ENCODE measurements around the gene ZCCHC7. TPM values are rescaled to one million over a fixed set of nuclear protein-coding genes. Genes with fewer than 3 reads are reported as not detected.
A peak's percentile ranks its signal among the peaks of the same experiment; 100 is the strongest.

Gene ZCCHC7
- total and polyA plus RNA-seq, 9 of the 15 experiments (the other 6 are each of a cell fraction or from before 2014, with no cell fraction given): 34.1 to 68.9 (median 48.8) TPM

- intact Hi-C loops (cut with micrococcal nuclease): loop anchor here (10.0 kb wide), 1 partner anchor 186 kb away; no protein-coding TSS in a partner anchor
- BruUV-seq (replicated peaks): no TSS peak
- ATAC-seq (no peak), FAIRE-seq (no peak), DNase-seq (ENCODE audit: extremely low read depth in 1 of 4, low spot score in 3 of 4) (no peak)
- H3K27me3 ChIP-seq (ENCODE audit: control insufficient read depth in 2 of 2, insufficient read depth in 2 of 2, low read length in 2 of 2): peaks cover 6 to 22% of the 10 kb centered on the region in 2 experiments; a peak in 3 of 5 replicates
- CTCF ChIA-PET (ENCODE audit: low intra/inter-chr PET ratio): no interaction called here
- no peaks in the 10 kb centered on the region for H3K79me2 ChIP-seq (ENCODE audit: control insufficient read depth, insufficient read depth, low read length)
- H4K20me1 ChIP-seq (replicated peaks; ENCODE audit: control insufficient read depth, insufficient read depth, low read length): no peaks in the 10 kb centered on the region
- in situ Hi-C loops (cut with MboI): no loop called here
- peaks cover 11 to 12% of the 10 kb centered on the region in 2 experiments; a peak in 4 of 5 replicates for H3K4me1 ChIP-seq (replicated peaks in 1 of 2; ENCODE audit: control insufficient read depth in 2 of 2, insufficient read depth in 2 of 2, low read length in 2 of 2)
- H3K4me2 ChIP-seq (ENCODE audit: insufficient read depth, low read length): no peak overlapping the region
- H3K4me3 ChIP-seq: no peak overlapping the region
- H3K36me3 ChIP-seq (ENCODE audit: control insufficient read depth, insufficient read depth, low read length): no peaks in the 10 kb centered on the region
- H3K9me3 ChIP-seq (replicated peaks; ENCODE audit: control insufficient read depth, insufficient read depth, low read depth, low read length): peaks cover 8% of the 10 kb centered on the region
- H2AFZ ChIP-seq (ENCODE audit: low read depth, low read length): no peak overlapping the region
- H3K9ac ChIP-seq (ENCODE audit: insufficient read depth in 1 of 2, low read depth in 2 of 2, low read length in 2 of 2): no peak overlapping the region
- POLR2A ChIA-PET: interaction anchor here (0.6 to 2.1 kb wide), 4 partner anchors 12 to 834 kb away, joined by 3 to 5 read pairs (median 4); no protein-coding TSS in a partner anchor
- 43% methylated on average over 11 of the region's 11 CpGs for WGBS (ENCODE audit: insufficient coverage, low coverage, missing lambda C conversion rate)
- TF ChIP-seq NFIC (IDR thresholded peaks at IDR 0.05): peak; percentile 50
- TF ChIP-seq ZNF717 (CRISPR knock-in tag; IDR thresholded peaks at IDR 0.05): no peak
- H3K9me1 ChIP-seq (ENCODE audit: control insufficient read depth, insufficient read depth, low read length): peaks cover 3% of the 10 kb centered on the region
- no peak overlapping the region for H3K27ac ChIP-seq (ENCODE audit: extremely low read depth, low read depth, low read length)
Measured at GRCh38 chr9:37381094-37381741, 260.8 kb downstream of the ZCCHC7 start.
